Fibroblast of the aortic adventitia (primary cell): Measurements from ENCODE around the gene ALPG. TPM values are rescaled to one million over a fixed set of nuclear protein-coding genes. Genes with fewer than 3 reads are reported as not detected.

ENCODE experiments used
- small RNA-seq: library from RNA; depleted of rRNA; stranded (forward); fragments of <200 nt; gene quantifications from one replicate; pipeline ENCODE3, GENCODE V24; 2012
- total RNA-seq: library from RNA; depleted of rRNA; stranded (reverse); fragments of >200 nt; gene quantifications from 2 replicates; pipeline ENCODE4 v1.2.3, GENCODE V29; 2012; ENCODE audit warnings: low replicate concordance

The ALPG gene
- total RNA-seq, 1 donor, result not detected

Small RNA genes within 50 kb of the gene (small RNA-seq; reads per million reads assigned to genes)
- gene AC068134.4, result not detected

Other genes starting within 250 kb of the ALPG start
- gene ALPP, start 28.1 kb upstream of the ALPG start, total RNA-seq, result not detected in 2 replicates
- not detected in 2 replicates for gene ALPI, start 49.3 kb downstream of the ALPG start, total RNA-seq
- not detected in 2 replicates for gene ECEL1, start 81.0 kb downstream of the ALPG start, total RNA-seq
- gene PRSS56, start 113.5 kb downstream of the ALPG start, total RNA-seq, result not detected in 2 replicates
- not detected in 2 replicates for gene CHRND, start 119.3 kb downstream of the ALPG start, total RNA-seq
- not detected in 2 replicates for gene CHRNG, start 132.8 kb downstream of the ALPG start, total RNA-seq
- 3.3 and 7.8 TPM in 2 replicates for gene TIGD1, start 143.7 kb downstream of the ALPG start, total RNA-seq
- gene EIF4E2, start 143.8 kb downstream of the ALPG start, total RNA-seq, result 49.1 and 72.6 TPM in 2 replicates
- gene EFHD1, start 226.8 kb downstream of the ALPG start, total RNA-seq, result 0.45 and 0.49 TPM in 2 replicates